Astrocyte of the spinal cord (primary cell): ENCODE measurements around the gene HOXC5.

Experiments used
- DNase-seq: peaks from one replicate; pipeline ENCODE4 v3.0.0; 2011; ENCODE audit warnings: low read depth, low spot score
- H3K4me3 ChIP-seq: 2 replicates; pipeline ENCODE4 v1.5.1; 2011; ENCODE audit warnings: low read depth, mild to moderate bottlenecking, low read length, moderate library complexity
- CTCF ChIP-seq: IDR thresholded peaks from 2 replicates; pipeline ENCODE4 v1.5.1; 2012; ENCODE audit warnings: low read depth, mild to moderate bottlenecking, low read length, inconsistent platforms
- in situ Hi-C: cut with HindIII; loops from 2 replicates; pipeline ENCODE4 v1.10.0; 2017; ENCODE audit warnings: low sequenced_read_pairs

The HOXC5 gene

GRCh38 chr12:53996240-53997203 lies 36.3 kb upstream of the HOXC5 start:
- no peak for DNase-seq
- no peak for TF ChIP-seq CTCF
- H3K4me3 ChIP-seq = peak overlapping the region; percentile 29
- in situ Hi-C loops = no loop called here

GRCh38 chr12:53997204-53998109 lies 35.4 kb upstream of the HOXC5 start:
- DNase-seq = no peak
- no peak overlapping the region for H3K4me3 ChIP-seq
- in situ Hi-C loops = no loop called here
- TF ChIP-seq CTCF = no peak

- TF ChIP-seq CTCF = no peak
- DNase-seq = no peak
- in situ Hi-C loops = no loop called here
- H3K4me3 ChIP-seq = no peak overlapping the region
These were observed 34.5 kb upstream of the HOXC5 start for GRCh38 chr12:53998110-53998899.

GRCh38 chr12:53998900-53999236 lies 34.0 kb upstream of the HOXC5 start:
- no peak overlapping the region for H3K4me3 ChIP-seq
- DNase-seq = no peak
- in situ Hi-C loops = no loop called here
- TF ChIP-seq CTCF = no peak

- DNase-seq = peak; percentile 78
- H3K4me3 ChIP-seq = peak overlapping the region; percentile 55
- in situ Hi-C loops = loop anchor here (25.0 kb wide), 1 partner anchor 188 kb away; the partner anchor contains the start of gene SMUG1
- TF ChIP-seq CTCF = no peak
These were observed 33.2 kb upstream of the HOXC5 start for GRCh38 chr12:53999559-54000115.
